Sigmoid colon (tissue), 4 donors: Measurements from ENCODE around the gene VPS13A.

ENCODE experiments used
- CTCF ChIP-seq, 4 experiments: fragments of 450-650 bp in 3 of 4; fragments of 200-600 bp in 1 of 4; IDR thresholded peaks; one replicate each; pipeline ENCODE4 v1.5.1; 2016 to 2019; ENCODE audit warnings: antibody characterized with exemption in 4 of 4, mild to moderate bottlenecking in 3 of 4, moderate library complexity in 2 of 4
- EP300 ChIP-seq, 4 donors: sonication (generic); formaldehyde crosslinking; IDR thresholded peaks; one replicate each; pipeline ENCODE4 v1.6.1; 2017; ENCODE audit warnings: antibody characterized with exemption in 4 of 4
- POLR2A ChIP-seq, 2 donors: fragments of 450-650 bp; IDR thresholded peaks; one replicate each; pipeline ENCODE4 v1.6.1; 2016; ENCODE audit warnings: antibody characterized with exemption in 2 of 2, mild to moderate bottlenecking in 2 of 2, moderate library complexity in 2 of 2
- POLR2AphosphoS5 ChIP-seq, 4 donors: sonication (generic); formaldehyde crosslinking; IDR thresholded peaks; one replicate each; pipeline ENCODE4 v1.6.1; 2017; ENCODE audit warnings: antibody characterized with exemption in 4 of 4

DNA sequence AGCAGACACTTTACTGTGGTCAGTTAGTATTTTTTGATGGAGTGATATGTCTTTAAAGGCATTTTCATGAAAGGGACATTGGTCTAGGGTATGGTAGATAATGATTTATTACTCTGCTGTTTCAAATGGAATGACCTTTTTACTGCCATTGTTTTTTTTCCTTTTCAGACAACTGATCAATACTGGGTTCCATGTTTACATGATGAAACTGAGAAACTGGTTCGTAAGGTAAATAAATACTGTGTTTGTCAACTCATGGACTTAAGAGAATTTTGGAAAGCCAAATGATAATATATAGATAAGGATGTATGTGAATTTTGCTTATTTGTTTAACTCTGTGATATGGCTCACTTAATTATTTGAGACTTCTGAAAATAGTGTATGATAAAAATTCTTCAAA is 35.5 kb downstream of the VPS13A start:
- TF ChIP-seq EP300 (IDR thresholded peaks at IDR 0.05) (no peak), POLR2A (IDR thresholded peaks at IDR 0.05) (no peak), CTCF (IDR thresholded peaks at IDR 0.05) (no peak), POLR2AphosphoS5 (IDR thresholded peaks at IDR 0.05) (no peak)
